NCI-H345 treated with DMSO at 0.1 percent for 48 hours (cell line): ENCODE data around the gene IARS1.

Experiments
- DNase-seq: peaks from one replicate; lab custom pipeline; 2025; ENCODE audit not compliant: unreplicated experiment; lab: John Stamatoyannopoulos, UW

The IARS1 gene

DNA sequence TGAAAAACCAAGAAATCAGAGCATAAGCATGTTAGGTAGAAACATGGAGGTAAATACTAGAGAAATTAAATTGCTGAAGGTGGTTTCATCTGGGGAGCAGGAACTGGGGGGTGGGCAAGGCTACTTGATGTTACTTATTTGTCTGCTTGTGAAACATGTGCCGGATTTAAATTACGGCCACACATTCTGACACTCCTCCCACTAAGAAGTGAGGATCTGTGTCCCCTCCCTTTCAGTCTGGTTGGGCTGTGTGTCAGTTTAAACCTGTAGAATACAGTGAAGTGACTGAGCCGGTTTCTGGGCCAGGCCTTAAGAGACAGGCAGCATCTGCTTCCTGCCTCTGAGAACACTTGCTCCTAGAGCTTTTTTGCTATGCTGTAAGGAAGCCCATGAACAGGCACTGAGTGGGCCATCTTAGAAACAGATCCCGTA lies 2.3 kb upstream of the IARS1 start:
- no peak for DNase-seq

DNA sequence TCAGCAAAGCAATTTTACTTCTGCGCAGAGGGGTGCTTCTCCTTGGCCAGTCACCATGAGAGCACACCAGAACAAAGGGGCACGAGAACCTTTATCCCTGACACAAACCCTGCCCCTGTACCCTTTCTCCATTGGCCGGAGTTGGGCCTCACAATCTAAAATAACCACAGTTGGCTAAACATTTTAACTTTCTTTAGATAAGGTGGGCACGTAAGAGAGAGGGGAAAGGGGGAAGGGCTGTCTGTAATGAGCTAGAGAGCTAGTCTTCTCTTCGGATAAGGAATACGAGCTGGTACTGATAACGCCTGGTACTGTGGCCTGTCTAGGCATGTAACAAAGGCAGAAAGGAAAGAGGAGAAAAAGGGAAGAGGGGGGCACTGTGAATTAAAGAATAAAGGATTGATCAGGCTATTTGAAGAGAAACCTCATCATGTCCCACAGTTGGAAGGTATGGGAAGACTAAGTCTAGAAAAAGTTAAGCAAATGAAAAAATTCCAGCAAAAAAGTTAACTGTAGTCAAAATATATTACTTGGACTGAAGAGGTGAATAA lies 1.8 kb upstream of the IARS1 start:
- DNase-seq, result no peak

DNA sequence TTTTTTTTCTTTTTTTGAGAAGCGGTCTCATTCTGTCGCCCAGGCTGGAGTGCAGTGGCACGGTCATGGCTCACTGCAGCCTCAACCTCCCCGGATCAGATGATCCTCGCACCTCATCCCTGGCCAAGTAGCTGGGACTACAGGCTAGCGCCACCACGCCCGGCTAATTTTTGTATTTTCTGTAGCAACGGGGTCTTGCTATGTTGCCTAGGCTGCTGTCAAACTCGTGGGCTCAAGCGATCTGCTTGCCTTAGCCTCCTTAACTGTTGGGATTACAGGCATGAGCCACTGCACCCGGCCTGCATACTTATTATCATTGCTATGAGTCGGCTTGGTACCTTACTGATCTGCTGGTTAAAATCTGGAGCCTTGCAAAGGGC lies 790 bp upstream of the IARS1 start:
- DNase-seq, result no peak

DNA sequence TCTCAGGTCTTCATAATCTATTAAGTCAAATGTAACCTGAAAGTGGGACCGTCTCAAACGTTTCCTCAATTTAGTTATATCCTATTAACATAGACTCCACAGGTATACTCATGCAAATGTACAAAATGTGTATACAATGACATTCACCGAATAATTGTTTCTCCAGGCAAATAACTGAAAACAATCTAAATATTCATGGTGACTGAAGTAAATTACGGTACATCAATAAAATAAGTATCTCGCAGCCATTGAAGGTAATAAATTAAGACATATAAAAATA lies 482 bp downstream of the IARS1 start:
- no peak for DNase-seq

DNA sequence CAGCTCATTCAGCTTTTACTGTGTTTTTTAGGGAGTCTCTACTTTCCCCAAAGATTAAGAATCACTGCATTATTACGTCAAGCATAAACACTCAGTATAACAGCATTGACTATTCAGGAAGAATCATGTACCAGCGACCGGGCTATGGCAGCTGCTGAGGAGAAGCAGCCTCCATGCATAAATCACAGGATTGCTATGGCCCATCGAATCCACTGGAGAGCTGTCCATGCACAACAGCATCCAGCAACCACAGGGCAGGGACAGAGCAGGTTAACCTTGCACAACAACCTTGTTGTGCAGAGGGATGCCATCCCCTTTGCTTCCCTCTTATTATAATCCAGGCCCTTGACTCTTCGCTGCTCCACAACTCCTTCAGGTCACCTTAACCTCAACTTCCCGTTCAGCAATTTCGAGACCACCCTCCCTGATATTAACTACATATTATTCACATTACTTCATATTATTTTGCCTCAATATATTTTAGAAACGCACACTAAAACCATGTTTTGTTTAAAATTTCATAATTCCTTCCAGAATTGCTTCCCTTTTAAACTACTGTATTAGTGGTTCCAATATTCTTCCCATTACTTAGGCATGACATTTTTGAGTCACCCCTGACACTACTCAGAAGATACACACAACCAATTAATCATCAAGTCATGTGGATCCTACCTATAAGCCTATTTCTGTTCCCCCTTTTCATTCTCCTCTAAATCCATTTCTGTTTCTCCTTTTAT lies 991 bp downstream of the IARS1 start:
- no peak for DNase-seq

DNA sequence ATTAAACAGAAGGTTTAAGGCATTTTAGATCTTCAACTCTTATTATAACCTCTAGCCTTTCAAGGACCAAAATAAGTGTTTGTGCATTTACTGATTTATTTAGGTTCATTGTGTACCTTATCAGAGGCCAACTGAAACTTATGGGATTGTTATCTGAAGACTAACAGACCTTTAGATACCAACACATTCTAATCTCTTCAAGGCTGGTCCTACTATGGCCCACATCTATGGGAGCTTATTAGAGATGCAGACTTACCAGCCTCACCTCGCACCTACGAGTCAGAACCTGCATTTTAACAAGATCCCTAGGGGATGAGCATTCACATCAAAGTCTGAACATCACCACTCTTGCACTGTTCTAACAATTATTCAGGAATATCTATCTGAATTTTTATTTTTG lies 1.9 kb downstream of the IARS1 start:
- no peak for DNase-seq

DNA sequence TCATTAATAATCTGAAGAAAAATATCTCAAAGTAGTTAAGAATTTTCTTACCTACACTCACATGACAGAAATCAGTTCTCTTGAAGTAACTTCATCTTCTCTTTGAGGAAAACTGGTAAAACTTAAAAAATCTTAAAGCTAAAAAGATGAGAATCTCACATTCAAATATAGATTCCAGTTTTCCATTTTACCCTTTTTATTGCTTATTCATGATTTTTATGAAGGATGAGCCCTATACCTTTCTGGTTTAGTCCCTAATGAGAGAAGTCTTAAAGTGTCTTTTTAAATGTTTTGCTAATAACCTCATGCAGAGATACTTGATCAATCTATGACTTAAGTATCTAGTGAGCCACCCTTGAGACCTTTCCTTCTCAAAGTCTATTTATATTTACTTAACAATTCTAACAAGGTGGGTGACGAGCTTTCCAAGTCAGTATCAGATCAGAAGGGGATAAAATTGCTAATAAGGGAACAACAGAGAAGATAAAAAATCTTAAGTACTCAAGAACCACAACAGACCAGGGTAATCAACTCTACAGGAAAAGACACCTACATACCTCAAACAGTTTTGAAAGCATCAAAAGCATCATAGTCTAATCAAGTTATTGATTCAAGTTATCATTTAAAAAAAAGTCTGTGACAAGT lies 2.6 kb downstream of the IARS1 start:
- DNase-seq, result no peak

DNA sequence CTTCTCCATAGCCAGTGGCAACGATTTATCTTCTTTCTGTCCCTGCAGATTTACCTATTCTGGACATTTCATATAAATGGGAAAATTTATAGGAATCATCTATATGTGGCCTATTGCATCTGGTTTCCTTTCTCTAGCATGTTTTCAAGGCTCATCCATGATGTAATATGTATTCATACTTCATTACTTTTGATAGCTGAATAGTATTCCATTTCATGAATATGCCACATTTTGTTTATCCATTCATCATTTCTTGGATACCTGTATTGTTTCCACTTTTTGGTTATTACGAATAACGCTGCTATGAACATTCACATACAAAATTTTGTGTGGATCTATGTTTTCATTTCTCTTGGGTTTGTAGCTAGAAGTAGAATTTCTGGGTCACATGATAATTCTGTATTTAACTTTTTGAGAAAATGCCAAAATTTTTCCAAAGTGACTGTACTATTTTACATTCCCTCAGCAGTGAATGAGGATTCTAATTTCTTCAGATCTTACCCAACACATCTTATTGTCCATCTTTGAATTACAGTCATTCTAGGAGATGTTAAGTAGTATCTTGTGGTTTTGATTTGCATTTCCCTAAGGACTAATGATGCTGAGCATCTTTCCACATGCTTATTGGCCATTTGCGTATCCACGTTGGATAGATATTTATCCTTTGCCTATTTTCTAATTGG lies 3.6 kb downstream of the IARS1 start:
- DNase-seq, result no peak

DNA sequence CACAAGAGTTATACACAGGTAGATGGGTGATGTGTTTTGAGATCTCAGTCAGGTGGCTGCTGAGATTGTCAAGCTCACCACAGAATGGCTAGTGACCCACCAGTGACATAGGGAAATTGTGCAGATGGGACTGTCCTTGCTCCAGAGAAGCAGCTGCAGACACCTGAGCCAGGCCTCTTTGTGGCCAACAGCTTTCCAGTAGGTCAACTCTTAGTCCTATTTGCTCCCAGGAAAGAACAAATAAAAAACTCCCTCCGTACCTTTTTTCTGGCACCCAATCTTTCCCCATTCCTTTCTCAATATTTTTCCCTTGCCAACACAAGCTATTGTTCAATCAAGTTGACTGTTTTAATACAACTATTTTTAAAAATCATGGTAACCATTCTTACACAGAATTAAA lies 14.2 kb downstream of the IARS1 start:
- no peak for DNase-seq

DNA sequence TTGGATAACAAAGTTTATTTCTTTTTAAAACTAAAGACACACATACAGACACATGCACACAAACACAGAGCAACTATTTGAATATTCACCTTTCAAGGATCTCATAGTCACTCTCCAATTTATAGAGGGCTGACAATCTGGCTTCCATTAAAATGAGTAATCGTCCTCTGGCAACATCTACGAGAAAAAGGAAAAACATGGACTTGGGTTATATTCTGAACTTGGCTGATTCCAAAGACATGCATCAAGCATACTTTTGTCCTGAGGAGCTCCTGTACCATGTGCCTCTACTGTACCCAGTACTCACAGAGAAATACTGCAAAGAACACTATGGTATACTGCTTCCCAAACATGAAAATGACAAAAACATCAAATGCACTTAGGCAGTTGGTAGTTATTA lies 15.4 kb downstream of the IARS1 start:
- no peak for DNase-seq

DNA sequence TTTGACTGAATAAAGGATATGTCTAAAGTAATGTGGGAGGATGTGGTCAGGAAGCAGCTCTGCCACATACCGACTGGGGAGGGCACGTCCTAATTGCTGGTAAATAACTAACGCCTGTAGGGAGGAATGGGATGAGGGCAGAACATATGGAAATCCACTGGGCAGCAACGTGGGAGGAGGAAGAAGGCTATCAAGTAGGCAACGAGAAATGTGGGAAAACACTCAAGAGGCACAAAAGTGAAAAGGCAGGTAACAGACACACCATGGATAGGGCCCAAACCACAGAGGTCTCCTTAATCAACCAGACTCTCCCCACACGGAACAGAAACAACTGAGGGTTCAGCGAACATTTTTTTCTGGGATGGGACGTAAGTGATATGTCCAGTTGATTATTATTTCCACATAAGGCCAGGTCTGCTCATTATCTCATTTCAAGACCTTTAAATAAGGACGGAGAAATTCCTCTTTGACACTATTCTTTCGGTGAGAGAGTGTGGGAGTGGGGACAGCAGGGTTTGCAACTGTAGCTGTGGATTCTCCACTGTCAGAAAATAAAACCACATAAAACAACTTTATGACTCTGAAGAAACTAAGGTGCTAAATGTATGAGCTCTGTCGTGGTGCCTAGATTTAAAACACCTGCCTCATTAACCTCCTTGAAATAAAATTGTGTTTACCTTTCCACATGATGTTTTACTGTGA lies 17.0 kb downstream of the IARS1 start:
- DNase-seq, result no peak

DNA sequence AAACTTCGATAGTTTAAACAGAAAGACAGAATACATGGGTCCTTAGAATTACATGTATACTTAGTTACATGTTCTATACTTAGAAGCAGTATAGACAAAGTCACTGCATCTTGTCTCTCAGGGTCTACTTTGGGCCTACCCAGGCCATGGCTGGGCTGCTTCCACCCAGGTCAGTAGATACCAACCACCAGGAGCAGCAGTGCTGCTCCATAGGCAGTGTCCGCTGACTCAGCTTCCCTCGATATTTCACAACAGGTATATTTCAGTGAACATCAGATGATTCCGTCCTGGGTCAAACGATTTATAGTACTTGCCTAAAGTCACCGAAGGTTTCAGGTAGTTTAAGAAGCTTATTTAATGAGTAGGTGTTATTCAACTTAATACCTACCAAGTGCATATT lies 18.0 kb downstream of the IARS1 start:
- DNase-seq, result no peak

DNA sequence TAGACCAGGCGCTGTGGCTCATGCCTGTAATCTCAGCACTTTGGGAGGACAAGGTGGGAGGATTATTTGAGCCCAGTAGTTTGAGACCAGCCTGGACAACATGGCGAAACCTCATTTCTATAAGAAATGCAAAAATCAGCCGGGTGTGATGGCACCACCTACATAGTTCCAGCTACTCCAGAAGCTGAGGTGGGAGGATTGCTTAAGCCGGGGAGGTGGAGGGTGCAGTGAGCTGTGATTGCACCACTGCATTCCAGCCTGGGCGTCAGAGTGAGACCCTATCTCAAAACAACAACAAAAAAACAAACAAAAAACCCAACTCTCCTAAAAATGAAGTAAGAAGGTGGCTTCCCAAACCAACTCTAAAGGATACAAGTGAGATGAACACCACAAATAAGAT lies 23.0 kb downstream of the IARS1 start:
- no peak for DNase-seq

DNA sequence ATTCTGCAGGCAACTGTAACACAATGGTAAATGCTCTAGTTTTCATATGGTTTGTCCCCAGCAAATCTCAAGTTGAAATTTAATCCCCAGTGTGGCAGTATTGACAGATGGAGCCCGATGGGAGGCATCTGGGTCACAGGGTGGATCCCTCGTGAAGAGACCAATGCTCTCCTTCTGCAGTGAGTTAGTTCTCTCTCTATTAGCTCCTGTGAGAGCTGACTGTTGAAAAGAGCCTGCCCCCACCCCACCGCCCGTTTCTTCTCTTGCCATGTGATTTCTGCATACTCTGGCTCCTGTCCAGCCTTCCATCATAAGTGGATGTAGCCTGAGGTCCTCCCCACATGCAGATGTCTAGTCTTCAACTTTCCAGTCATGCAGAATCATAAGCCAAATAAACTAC lies 27.0 kb downstream of the IARS1 start:
- DNase-seq, result no peak

DNA sequence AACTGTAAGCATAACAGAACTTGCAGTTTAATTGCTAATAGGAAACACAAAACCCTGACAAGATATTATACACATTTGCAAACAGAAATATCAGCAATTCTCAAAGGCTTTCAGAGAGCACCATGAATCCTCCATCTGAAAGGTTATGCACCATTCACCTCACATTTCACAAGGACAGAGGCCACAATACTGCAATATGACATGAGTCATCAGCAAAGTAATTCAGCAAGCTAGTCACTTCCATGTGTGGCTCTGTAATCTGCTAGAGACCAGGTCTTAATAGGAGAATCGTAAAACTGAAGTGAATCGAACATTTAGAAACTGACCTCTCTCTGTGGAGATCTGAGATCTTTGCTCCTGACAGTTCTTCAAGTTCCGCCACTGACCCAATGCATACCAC lies 28.3 kb downstream of the IARS1 start:
- DNase-seq, result no peak

DNA sequence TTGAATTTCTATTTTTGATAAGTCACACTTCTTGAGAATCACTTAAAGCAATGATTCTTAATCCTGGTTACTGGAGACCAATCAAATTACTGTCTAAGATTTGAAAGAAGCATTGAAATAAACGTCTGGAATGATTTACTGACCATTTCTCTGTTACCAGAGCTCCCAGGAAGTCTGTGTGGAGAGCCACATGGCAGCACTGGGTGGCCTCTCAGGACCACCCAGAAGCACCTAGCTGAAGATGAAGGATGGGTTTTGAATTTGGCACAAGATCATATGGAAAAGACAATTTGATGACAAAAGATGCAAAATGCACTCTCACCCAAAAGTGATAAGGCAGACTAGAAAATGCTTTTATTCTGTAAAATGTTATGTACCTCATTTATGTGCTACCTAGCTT lies 30.4 kb downstream of the IARS1 start:
- DNase-seq, result no peak

DNA sequence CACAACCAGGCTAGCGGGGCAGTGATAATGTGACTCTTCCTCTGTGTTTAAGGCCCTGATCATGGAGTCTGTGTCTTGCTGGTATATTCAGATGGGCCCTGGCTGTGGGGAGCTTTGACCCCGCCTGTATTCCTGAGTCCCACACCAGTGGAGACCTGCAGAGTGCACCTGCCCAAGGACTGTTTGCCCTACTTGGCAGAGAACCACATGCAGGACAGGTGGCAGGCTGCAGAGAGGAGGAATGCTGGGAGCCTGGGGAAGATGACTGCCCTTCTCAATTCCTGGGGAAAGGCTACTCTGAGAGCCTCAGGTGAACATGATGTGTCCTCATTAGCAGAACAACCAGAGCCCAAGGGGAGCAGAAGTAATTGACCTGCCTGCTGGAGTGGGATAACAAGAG lies 36.2 kb downstream of the IARS1 start:
- no peak for DNase-seq

DNA sequence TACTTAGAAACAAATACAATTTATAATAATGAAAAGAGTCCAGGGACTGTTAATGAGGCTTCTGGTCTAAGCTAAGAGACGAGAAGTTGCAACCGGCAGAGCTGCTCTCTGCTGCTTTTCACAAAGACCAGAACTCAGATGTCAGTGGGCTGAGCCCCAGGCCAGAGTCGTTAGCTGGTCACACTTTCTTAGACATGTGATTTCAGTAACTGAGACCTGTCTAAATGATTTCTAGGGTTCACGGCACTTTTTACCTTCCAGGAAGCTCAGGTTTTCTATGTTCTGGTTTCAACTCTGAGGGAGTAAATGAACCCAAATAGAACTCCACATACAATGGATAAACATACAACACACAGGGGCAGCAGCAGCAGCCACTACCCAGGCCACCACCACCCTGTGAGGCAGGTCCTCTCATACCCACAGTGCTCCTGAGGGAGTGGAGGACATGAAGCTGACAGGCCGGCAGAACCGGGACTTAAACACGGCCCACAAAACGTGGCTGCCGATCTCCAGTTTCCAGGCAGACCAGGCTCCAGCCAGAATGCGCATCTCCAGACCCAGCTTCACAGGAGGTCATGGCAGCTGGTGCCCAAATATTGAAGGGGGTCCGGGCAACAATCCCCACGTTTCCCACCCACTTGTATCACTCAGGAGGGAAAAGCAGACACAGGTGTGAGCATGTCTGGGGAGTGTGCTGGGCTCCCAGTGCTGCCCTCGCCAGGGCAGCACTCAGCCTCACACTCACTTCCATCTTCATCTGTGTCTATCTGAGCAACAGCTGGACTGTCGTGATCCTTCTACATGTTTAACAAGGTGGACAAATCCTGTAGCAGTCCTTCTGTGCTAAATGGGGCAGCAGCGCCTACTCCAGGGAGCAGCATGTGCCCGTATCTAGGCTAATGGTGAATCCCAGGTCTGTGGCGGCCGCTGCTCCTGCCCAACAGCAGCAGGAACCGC lies 38.8 kb downstream of the IARS1 start:
- DNase-seq, result no peak

DNA sequence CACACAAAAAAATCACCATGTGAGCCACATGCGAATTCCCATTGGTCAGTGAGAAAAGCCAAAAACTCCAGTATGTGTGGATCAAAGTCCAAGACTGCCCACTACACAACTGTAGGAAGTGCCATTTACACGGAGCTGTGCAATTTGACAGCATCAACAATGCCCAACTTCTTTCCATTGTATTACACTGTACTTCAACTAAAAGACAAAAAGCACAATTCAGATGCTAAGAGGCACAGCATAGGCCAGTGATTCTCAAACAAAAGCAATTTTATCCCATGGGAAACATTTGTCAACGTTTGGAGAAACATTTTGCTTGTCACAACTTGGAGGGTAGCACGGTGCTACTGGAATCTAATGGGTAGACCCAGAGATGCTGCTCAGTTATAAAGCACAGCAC lies 39.8 kb downstream of the IARS1 start:
- no peak for DNase-seq

DNA sequence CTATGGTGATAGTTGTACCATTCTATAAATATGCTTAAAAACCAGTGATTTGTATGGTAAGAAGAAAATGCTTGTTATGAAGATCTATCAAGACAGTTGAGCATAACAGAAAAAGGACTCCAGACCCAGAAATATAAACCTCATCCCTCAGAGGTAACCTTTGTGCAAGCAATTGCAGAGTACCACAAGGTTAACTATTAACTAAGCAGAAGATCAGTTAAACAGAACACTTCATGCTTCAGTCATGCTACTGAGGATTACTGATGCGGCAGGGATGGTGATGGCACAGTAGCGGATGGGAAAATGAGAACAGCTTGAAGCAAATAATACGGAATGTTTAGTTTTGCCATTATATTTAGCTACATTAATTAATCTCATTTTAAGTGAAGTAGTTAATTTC lies 45.5 kb downstream of the IARS1 start:
- no peak for DNase-seq

DNA sequence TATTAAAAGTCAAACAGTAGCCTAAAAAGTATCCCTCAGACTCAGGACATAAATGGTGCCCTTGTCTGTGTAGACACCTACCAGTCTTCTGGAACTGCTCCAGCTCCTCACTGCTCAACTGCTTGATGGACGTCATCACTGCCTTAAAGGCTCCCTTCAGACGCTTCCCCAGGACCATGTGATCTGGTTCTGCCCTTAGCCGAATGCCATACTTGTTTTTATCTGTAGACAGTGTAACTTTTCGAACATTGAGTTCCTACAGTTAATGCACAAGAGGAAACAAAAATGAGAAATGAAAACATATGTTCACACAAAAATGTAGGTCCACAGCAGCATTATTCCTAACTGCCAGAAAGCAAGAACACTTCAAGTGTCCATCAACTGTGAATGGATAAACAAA lies 46.2 kb downstream of the IARS1 start:
- DNase-seq, result no peak
